Epithelial cell of esophagus (primary cell): ENCODE measurements around the gene CEP57L1.

Experiments used
- DNase-seq: peaks from one replicate; pipeline ENCODE4 v3.0.0; 2010; ENCODE audit warnings: low read depth
- H3K4me3 ChIP-seq: 2 replicates; pipeline ENCODE4 v1.5.1; 2011; ENCODE audit warnings: mild to moderate bottlenecking, low read length, control low read depth
- TF ChIP-seq, protein P1 (sequence below): IDR thresholded peaks from 2 replicates; pipeline ENCODE4 v1.5.1; 2011; ENCODE audit warnings: low read depth, mild to moderate bottlenecking, low read length, control low read depth, inconsistent platforms; ENCODE audit not compliant: insufficient read depth; ENCODE audit errors: missing control alignments

The CEP57L1 gene

DNA sequence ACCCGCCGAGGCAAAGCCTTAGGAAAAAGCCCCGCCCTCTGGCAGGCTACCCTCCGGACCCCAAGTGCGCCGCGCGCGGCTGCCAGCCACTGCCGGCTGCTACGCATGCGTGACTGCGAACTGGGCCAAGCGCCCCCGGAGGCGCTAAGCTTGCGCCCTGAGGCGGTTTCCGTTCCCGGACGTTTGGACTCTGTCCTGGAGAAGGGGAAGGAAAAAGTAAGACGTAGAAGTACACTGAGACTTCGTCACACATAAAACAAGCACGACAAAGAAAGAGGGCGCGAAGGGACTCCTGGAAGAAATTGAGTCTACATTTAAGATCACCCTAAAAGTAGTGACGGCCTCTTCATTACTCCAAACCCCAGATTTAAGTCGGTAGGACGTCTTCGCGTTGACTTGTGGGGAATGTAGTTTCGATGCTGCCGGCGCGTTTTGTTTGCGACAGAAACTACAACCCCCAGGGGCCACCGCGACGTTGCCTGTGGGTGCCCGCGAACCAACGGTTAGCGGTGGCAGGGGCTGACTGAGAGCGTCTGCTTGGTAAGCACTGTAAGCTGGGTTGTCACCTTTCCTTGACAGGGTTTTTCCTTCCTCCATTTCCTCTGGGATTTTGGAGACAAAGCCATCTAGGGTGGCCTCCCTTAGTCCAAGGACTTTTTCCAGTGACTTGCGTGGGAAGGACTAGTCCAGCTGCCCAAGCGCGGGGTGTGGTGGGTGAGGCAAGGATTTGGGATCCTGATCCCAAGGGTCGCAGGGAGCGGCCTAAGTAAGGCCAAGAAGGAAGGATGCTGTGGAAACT lies at the start of gene CEP57L1:
TSS of gene CEP57L1 (plus strand) at position 472 of the 799 bp plus-strand sequence. CDS start 49,715 bp downstream, outside the sequence.
- peak; percentile 97 for DNase-seq
- peak within 1 kb of the TSS; percentile 93 for H3K4me3 ChIP-seq
- TF ChIP-seq, protein P1, sequence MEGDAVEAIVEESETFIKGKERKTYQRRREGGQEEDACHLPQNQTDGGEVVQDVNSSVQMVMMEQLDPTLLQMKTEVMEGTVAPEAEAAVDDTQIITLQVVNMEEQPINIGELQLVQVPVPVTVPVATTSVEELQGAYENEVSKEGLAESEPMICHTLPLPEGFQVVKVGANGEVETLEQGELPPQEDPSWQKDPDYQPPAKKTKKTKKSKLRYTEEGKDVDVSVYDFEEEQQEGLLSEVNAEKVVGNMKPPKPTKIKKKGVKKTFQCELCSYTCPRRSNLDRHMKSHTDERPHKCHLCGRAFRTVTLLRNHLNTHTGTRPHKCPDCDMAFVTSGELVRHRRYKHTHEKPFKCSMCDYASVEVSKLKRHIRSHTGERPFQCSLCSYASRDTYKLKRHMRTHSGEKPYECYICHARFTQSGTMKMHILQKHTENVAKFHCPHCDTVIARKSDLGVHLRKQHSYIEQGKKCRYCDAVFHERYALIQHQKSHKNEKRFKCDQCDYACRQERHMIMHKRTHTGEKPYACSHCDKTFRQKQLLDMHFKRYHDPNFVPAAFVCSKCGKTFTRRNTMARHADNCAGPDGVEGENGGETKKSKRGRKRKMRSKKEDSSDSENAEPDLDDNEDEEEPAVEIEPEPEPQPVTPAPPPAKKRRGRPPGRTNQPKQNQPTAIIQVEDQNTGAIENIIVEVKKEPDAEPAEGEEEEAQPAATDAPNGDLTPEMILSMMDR, result no peak

DNA sequence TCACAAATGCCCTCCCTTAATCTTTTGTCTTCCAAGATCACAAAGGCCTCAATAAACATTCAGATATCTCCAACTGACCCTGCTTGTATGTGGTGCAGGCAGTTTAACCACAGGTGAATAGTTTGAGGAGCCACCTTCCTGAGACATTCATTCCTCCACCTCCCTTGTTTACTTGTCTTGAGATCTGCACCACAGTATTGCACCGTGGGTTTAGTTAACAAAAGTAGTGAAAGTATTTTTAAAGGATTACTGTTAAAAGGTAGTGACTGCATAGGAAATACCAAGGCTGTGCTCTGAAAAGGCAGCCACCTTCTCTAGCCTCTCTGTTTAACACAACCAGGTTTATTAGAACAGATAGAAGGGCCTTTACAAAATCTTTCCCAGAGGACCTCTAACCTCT lies 47.1 kb upstream of the CEP57L1 start:
- no peak overlapping the region for H3K4me3 ChIP-seq
- TF ChIP-seq, protein P1, result no peak
- DNase-seq, result no peak

DNA sequence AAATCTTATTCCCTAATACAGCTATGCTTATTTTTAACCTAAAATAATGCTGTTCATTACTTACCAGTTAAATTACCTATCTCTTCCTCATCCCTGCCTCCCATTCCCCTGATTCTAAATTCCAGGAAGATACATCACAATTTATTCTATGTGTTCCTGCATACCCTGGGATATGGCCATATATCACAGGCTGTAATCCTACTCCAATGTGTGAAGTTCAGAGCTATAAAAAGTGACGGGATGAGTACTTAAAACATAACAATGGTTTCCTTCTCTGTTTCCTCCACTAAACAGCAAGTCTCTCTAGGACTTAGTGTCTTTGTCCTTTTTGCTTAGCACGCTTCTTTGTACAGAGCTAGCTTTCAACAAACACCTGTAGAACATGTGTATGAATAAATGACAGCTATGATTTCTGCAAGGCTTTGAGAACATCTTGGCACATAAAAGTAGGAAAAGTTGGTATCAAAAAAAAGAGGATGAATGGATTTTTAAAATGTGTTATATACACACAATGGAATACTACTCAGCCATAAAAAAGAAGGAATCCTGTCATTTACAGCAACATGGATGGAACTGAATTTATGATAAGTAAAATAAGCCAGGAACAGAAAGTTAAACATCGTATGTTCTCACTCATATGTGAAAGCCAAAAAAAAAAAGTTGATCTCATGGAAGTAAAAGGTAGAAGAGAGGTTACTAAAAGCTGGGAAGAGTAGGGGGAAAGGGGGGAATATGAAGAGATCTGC lies 46.5 kb upstream of the CEP57L1 start:
- no peak for DNase-seq
- no peak overlapping the region for H3K4me3 ChIP-seq
- TF ChIP-seq, protein P1, result no peak

DNA sequence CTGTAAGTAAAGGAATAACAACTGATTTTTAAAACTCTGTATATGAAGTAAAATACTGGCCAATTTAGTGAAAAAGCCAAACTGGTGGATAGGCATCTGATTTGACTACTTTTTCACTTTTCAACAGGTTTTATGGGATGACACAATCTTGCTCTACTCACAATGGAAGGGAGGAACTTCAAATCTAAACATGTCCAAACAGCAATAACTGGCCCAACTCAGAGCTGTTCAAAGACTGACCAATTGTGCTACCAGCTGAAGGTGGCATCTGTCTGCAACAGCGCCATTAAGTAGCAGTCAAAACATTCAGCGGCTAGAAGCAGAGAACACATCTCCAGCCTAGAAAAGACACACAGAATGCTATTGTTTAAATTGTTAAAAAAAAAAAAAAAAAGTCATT lies 45.3 kb upstream of the CEP57L1 start:
- H3K4me3 ChIP-seq, result no peak overlapping the region
- TF ChIP-seq, protein P1, result no peak
- peak; percentile 83 for DNase-seq

DNA sequence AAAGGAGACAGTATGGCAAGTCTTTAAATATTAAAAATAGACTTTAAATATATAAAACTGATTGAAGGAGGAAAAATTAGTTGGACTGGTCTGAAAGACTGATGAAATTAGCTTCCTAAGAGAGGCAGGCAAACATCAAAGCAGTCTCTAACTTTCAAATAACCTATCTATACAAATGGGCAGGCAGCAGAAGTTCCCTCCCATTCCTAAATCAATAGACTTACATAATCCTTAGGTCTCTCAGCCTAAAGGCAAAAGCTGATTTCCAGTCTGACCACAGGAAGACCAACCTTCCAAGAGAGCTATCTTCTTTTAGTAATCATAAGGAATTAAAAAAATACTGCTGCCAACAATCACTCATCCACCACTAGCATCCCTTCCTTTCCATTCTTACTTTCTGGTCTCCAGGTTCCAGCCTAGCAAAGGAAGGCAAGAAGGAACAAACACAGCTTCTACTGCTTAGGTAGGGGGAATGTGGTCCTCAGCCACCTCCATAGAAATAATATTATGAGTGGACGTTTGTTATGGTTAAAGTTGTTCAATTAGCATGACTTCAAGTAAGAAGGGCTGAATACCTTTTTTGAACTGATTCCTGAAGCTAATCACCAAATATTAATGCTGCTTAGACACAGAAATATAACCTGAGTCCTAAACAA lies 44.7 kb upstream of the CEP57L1 start:
- H3K4me3 ChIP-seq, result no peak overlapping the region
- TF ChIP-seq, protein P1, result no peak
- peak; percentile 20 for DNase-seq

DNA sequence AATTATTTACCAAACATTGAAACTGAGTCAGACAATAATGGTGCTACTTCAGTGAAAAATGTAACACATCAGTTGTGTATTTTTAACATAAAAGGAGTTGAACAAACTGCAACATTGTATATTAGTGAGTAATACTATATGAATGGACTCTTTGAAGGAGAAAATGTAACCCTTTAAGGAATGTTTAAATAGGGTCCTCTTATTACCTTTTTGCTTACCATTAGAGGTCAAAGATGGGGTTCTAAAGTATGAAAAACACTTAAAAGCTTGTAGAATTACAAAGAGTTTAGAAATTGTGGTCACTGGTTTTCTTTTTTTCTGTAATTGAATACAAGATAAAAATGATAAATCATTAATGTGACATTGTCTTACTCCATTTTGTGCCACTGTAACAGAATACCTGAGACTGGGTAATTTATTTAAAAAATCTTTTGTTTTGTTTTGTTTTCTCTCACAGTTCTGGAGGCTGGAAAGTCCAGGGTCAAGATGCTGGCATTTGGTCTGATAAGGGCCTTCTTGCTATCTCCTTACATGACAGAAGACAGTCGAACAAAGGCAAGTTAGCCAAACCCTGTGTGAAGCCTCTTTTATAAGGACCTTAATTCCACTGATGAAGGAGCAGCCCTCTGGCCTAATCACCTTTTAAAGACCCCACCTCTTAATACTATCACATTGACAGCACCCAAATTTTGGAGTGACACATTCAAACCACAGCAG lies 43.8 kb upstream of the CEP57L1 start:
- TF ChIP-seq, protein P1, result no peak
- no peak overlapping the region for H3K4me3 ChIP-seq
- DNase-seq, result no peak
